GM15510 (cell line): Measurements from ENCODE around the gene SAP30L.

Experiments
- POLR2A ChIP-seq: IDR thresholded peaks from 3 replicates; pipeline ENCODE4 v1.6.1; 2011; ENCODE audit warnings: borderline replicate concordance; ENCODE audit not compliant: insufficient read length; ENCODE audit errors: extremely low read depth

Gene SAP30L

GRCh38 chr5:154440540-154440939 lies 5.3 kb upstream of the SAP30L start:
- no peak for TF ChIP-seq POLR2A

- TF ChIP-seq POLR2A, result no peak
Observed at GRCh38 chr5:154442801-154443200, 3.0 kb upstream of the SAP30L start.

GRCh38 chr5:154444556-154445421 lies 1.0 kb upstream of the SAP30L start:
- TF ChIP-seq POLR2A, result no peak

GRCh38 chr5:154446195-154447088 lies 645 bp downstream of the SAP30L start:
- no peak for TF ChIP-seq POLR2A

- TF ChIP-seq POLR2A, result no peak
Observed at GRCh38 chr5:154447089-154447725, 1.4 kb downstream of the SAP30L start.

- TF ChIP-seq POLR2A, result no peak
Observed at GRCh38 chr5:154449786-154450185, 4.0 kb downstream of the SAP30L start.

- no peak for TF ChIP-seq POLR2A
Observed at GRCh38 chr5:154451957-154452356, 6.2 kb downstream of the SAP30L start.

- no peak for TF ChIP-seq POLR2A
Observed at GRCh38 chr5:154455585-154455984, 9.8 kb downstream of the SAP30L start.

- TF ChIP-seq POLR2A, result no peak
Observed at GRCh38 chr5:154456540-154456939, 10.7 kb downstream of the SAP30L start.

GRCh38 chr5:154459015-154459414 lies 13.2 kb downstream of the SAP30L start:
- no peak for TF ChIP-seq POLR2A

- no peak for TF ChIP-seq POLR2A
Observed at GRCh38 chr5:154460172-154460571, 14.4 kb downstream of the SAP30L start.

- TF ChIP-seq POLR2A, result no peak
Observed at GRCh38 chr5:154461531-154461930, 15.7 kb downstream of the SAP30L start.

- TF ChIP-seq POLR2A, result no peak
Observed at GRCh38 chr5:154464438-154464837, 18.6 kb downstream of the SAP30L start.

- TF ChIP-seq POLR2A, result no peak
Observed at GRCh38 chr5:154465169-154465568, 19.4 kb downstream of the SAP30L start.

GRCh38 chr5:154466147-154466546 lies 20.4 kb downstream of the SAP30L start:
- no peak for TF ChIP-seq POLR2A
